D341Med (cell line): ENCODE measurements around the gene GPC4.

Experiments used
- DNase-seq: peaks from one replicate; pipeline ENCODE4 v3.0.0; 2012; ENCODE audit warnings: low spot score

GPC4 gene

DNA sequence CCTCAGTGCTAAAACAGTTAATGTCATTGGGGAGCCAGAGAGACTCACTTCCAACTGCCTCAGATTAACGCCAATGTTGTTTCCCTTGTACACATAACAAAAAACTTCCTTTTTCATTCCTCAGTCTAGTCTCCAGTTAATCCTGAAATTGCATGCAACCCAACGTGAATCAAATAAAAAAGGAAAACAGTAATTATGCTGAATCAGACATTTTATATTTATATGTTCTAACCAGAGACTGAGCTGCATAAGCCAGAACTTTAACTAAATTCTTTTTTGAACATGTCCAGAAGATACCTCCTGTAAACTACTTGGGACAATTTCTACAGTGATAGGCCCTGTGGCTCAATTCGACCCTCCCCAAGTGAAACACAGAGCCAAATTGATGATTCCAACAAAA is 4.7 kb downstream of the GPC4 start:
- no peak for DNase-seq

GRCh38 chrX:133405498-133406185 is 9.6 kb downstream of the GPC4 start:
- no peak for DNase-seq

GRCh38 chrX:133403984-133404383 is 11.3 kb downstream of the GPC4 start:
- no peak for DNase-seq

GRCh38 chrX:133402830-133403625 is 12.3 kb downstream of the GPC4 start:
- no peak for DNase-seq

DNA sequence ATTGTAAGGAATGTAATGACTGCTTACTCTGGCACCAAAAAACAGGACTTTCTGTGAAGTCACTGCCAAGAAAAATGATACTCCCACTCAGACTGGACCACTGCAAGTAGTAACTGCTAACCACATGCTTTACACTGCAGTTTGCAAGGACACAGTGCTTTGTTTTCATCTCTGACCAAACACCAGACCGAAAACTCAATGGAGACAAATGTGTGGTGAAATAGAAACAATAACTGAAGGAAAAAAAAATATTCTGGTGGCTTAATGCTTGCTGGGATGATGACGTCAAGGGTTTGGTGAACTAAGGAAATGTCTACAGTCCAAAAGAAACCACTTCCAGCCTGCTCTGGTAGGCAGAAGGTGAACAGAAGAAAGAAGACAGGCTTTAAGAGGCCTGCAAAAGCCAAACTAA is 13.2 kb downstream of the GPC4 start:
- no peak for DNase-seq

DNA sequence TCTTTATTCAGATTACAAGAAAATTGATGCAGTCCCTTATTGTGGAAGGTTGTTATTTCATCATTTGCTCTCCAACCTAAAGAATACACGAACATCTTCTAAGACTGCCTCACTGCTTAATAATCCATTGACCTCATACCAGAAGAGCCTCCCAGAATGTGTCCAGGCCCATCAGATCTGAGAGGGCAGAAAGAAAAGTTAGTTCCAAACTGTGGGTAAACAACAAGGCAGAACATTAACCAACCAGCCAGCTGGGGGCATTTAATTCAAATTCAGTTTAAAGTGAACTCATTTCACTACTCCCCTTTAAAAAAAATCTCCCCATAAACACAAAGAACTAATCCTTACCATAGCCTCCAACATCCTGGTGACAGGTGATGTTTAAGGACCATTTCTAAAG is 13.8 kb downstream of the GPC4 start:
- DNase-seq: no peak

- DNase-seq: no peak
Measured at GRCh38 chrX:133399411-133399810, 15.9 kb downstream of the GPC4 start.

GRCh38 chrX:133394765-133395164 is 20.5 kb downstream of the GPC4 start:
- no peak for DNase-seq

DNA sequence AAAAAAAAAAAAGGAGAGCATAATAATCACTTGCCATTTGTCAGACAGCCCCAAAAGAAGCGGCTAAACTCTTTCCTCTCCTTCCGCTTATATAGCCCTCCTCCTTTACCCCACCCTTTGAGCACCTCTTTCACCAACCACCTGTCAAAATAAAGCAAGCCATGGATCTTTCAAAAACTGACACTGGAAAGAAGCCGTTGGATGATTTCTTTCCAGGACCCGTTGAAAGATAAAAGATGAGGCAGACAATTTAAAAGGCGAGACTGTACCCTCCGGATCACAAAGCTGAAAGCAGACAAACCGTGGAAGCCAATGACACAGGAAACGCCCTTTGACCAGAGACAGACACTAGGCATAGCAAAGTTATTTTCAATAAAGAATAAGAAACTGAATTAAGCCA is 22.6 kb downstream of the GPC4 start:
- no peak for DNase-seq

- DNase-seq: no peak
Measured at GRCh38 chrX:133391111-133391510, 24.2 kb downstream of the GPC4 start.

- no peak for DNase-seq
Measured at GRCh38 chrX:133390676-133391075, 24.6 kb downstream of the GPC4 start.

GRCh38 chrX:133389975-133390374 is 25.3 kb downstream of the GPC4 start:
- DNase-seq: no peak

DNA sequence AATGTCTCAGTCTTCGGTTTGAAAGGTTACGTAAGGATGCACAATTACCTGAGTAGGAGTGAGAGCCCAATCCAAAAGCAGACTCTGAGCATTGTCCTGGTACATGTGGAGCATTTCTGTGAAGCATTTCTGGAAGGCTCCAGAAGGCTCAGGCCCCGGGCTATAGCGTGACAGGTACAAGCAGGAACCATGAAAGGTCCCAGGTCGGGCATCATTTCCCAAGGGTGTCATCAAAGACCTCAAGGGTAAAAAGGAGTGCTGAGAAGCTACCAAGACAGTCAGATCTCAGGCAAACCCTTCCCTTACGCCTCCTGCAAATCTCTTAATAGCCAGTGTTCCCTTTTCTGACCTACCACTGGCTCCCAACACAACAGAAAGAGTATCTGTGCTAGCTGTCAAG is 30.8 kb downstream of the GPC4 start:
- no peak for DNase-seq

DNA sequence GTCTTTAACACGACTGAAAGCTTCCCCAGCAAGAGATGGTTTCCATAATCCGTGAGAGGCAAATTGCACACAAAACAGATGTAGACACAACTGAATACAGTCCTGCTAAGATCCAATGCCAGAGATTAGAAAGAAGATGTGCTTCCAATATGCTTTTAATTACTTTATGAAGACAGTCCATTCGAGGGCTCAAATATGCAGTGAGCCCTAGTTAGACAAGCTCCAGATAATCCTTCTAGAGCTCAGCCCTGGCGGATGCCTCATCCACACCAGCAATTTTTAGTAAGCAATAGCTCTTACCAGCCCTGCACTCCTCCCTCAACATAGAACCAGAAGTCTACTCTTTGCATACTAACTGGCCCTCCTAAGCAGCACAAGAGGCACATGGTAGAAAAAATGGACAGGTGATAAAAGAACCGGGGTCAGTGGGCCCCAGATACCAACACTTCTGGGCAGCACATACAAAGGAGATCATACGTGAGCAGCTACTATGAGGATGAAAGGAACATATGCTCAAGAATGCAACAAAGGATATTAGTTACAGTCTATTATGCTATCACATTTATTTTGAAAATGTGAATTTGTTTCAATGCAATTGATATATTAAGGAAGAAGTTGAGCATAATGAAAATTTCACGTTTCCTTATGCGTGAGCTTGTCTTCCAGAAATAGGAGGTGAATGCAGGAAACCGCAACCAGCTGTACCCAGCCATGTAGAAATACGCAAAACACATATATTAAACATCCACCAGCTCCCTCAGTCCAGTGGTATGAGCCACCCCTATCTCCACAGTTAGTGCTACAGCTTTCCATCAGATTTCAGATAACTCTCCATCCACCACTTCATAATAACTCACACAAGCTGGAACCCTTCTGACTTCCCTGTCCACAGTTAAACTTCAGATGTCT is 34.3 kb downstream of the GPC4 start:
- no peak for DNase-seq

- no peak for DNase-seq
Measured at GRCh38 chrX:133376422-133376821, 38.9 kb downstream of the GPC4 start.

GRCh38 chrX:133375615-133376340 is 39.5 kb downstream of the GPC4 start:
- DNase-seq: peak; percentile 3

DNA sequence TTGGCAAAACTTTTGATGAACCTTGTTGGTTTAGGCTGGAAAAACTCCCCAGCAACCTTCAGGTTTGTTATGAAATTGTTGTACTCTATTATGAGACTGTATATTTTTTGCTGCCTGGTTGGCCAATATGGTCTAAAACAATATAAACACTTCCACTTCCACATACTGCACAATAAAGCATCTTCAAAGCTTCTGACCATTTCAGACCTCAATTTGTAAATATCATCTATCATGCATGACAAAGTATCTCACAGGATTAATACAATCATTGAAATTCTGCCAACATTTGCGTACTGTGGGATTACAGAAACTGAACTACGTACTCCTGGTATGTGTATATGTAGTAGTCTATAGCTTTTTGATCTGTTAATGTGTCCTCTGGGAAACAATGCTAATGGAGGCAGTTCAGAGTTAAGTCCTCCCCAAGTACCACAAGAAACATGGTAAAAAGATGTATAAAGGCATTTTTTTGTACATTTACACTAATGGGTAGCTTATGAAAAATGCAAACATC is 40.4 kb downstream of the GPC4 start:
- no peak for DNase-seq

DNA sequence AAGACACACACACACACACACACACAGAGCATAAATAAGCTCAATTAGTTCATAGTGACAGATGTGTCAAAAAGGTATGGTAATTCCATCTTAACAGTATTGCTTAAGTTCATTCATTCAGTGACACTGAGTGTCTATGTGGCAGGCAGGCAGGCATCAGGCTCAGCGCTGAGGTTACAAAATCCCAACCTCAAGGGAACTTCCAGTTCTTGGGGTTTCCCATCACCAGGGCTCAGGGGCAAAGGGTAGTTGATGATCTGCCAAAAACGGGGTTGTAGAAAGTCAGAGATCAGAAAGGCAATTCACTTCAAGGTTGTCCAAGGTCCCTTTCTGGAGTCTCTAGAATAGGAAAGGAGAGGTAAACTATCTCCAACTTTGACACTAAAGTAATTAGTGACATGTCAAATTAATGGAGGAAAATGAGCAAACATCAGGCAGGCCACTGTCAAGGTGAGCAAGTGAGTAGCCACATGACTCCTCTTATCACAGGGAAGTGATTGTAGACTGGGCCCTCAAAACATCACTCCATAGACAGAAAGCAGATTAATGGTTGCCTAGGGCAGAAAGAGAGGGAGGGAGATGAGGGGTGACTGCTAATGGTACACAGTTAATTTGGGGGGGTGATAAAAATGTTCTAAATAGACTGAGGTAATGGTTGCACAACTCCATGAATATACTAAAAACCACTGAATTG is 41.8 kb downstream of the GPC4 start:
- no peak for DNase-seq

DNA sequence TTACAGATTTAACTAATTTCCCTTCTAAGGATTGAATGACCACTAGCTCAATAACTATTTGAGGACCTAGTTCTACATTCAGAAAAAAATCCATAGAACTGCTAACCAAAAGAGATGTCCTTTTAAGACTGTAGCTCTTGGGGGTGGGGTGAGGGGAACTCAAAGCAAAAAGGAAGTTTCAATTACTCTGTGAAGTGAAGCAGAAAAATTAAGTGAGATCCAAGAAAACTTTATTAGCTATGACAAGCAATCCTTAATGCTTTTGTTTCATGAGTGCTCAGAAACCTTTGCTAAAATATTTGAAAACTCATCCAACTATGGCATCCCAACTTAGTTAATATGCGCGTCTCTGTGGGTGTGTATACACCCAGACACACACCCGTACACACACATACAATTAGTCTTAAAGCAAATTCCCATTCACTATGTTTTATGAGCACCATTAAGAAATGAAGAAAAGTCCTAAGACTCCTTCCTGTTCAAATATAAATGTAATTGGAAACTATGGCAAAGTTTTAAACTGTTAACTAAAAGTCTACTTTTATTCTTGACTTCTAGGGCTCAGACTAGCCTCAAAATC is 44.5 kb downstream of the GPC4 start:
- no peak for DNase-seq

GRCh38 chrX:133369065-133369464 is 46.2 kb downstream of the GPC4 start:
- DNase-seq: no peak

GRCh38 chrX:133366735-133367134 is 48.6 kb downstream of the GPC4 start:
- DNase-seq: no peak
